Anterior cingulate cortex (tissue), 58 donors: Measurements from ENCODE around the gene SPATA33.
A peak's percentile ranks its signal among the peaks of the same experiment; 100 is the strongest.
"Not testable (repeated sequence)": the region's sequence is repeated elsewhere in the genome, so short reads cannot be mapped to it uniquely, and the experiment has no call there.

ENCODE experiments used
- DNase-seq, 58 donors: peaks; one replicate each; lab custom pipeline; 2025; lab: John Stamatoyannopoulos, UW

Gene SPATA33

GRCh38 chr16:89624777-89625761 lies 32.6 kb upstream of the SPATA33 start:
- no peak for DNase-seq

DNA sequence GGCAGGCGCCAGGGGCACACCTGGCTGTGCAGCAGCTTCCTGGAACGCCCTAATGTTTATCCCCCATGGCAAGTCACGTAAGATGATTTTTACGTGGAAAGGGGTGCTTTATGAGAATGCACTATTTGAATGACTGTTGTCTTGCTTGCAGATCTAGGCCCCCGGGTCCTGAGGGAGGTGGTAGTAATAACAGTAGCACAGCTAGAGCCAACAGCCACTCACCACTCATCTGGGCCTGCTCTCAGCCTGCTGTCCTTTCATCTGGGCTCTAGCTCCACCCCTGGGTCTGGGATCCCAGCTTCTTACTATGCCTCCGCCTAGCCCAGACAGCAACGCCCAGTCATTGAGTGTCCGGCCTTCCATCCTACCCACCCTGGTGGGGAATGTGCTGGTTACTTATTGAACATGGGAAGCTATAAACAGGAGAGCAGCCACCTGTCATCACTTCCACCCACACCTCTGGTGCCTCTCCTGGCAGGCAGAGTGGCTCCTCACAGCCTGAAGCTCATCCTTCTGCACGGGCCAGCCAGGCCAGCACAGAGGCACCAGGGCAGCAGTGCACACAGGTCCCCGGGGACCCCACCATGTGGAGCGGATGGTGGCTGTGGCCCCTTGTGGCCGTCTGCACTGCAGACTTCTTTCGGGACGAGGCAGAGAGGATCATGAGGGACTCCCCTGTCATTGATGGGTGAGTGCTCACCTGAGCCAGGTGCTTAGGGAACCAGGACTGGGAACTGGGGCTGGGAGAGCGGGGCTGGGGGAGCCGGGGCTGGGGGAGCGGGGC lies 27.6 kb upstream of the SPATA33 start:
- DNase-seq, result no peak

GRCh38 chr16:89633064-89633631 lies 24.5 kb upstream of the SPATA33 start:
- no peak for DNase-seq

GRCh38 chr16:89634463-89635385 lies 22.9 kb upstream of the SPATA33 start:
- DNase-seq, result not testable (repeated sequence)

GRCh38 chr16:89636663-89637062 lies 21.0 kb upstream of the SPATA33 start:
- no peak for DNase-seq

GRCh38 chr16:89637379-89637778 lies 20.3 kb upstream of the SPATA33 start:
- no peak for DNase-seq

DNA sequence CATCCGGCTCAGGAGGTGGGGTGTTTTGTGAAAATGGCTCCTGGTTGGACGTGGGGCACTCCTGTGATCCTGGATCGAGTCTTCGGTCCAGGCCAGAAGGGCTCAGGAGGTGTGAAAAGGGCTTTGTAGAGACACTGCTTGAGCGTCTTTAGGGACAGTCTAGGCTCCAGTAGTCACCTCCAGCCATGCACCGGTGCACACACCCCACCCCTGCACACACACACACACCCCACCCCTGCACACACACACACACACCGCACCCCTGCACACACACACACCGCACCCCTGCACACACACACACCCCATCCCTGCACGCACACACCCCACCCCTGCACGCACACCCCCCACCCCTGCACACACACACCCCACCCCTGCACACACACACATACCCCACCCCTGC lies 19.2 kb upstream of the SPATA33 start:
- DNase-seq, result no peak

DNA sequence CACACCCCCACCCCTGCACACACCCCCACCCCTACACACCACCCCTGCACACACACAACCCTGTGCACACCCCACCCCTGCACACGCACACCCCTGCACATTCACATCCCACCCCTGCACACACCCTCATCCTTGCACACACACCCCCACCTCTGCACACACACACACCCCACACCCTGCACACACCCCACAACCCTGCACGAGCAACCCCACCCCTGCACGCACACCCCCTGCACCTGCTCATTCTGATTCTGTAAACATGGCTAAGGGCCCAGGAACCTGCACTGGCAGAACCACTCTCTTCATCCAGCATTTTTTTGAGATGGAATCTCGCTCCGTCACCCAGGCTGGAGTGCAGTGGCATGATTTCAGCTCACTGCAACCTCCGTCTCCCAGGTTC lies 18.3 kb upstream of the SPATA33 start:
- no peak for DNase-seq

GRCh38 chr16:89641458-89642119 lies 16.0 kb upstream of the SPATA33 start:
- no peak for DNase-seq

GRCh38 chr16:89642574-89642973 lies 15.1 kb upstream of the SPATA33 start:
- DNase-seq, result no peak

DNA sequence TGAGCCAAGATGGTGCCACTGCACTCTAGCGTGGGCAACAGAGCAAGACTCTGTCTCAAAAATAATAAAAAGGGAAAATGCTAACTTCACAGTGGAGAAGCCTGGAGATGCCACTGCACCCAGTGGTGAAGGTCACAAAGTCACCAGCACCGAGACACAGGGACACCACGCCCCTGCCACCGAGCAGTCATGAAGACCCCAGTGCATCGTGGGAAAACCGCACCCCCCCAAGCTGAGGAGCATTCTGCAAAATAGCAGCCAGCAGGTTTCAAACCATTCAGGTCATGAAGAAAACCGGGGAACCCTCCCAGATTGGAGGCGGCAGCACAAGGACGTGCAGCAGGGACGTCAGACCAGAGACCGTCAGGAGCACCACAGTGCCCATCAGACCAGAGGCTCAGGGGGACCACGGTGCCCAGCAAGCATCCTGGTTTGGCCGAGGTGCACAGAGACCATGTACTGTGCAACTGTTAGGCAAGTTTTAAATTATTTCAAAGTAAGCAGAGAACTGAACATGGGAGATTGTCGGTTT lies 13.8 kb upstream of the SPATA33 start:
- no peak for DNase-seq

DNA sequence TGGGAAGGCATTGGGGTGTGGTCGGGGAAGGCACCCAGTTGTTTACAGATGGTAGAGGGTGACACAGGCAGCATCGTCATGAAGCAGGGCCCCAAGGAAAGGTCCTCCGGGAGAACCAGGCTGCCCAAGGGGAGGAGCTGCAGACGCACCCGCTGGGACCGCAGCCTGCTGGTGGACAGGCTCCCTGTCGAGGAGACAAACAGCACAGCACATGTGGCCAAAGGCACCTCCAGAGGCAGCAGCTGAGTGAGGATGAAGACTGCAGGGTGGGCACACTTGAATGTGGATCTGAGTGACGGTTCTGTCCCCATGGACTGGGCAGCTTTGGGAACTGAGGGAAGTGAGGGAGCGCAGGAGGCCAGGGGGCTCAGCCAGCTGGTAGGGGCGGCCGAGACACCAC lies 12.5 kb upstream of the SPATA33 start:
- no peak for DNase-seq

GRCh38 chr16:89646270-89646669 lies 11.4 kb upstream of the SPATA33 start:
- DNase-seq, result no peak

GRCh38 chr16:89646906-89647305 lies 10.7 kb upstream of the SPATA33 start:
- no peak for DNase-seq

DNA sequence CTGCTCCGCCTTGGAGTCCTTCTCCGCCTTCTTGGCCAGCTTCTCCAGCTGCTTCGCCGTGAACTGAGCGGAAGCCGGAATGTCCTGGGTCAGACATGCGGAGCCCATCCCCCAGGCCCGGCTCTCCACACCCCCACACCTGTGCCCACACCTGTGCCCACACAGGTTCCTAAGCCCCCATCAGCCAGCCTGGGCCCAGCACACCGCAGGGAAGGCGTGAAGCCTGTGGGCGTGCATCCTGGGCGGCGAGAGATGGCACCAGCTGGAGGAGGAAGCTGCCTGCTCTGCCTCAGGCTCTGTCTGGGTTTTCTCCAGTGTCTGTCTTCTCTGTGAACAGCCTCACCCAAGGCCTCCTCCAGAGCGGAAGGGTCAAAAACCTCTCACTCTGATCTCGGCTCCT lies 6.1 kb upstream of the SPATA33 start:
- peak in 9 of 58 donors; percentile 9 to 35 (median 17) for DNase-seq

- DNase-seq, result no peak
Measured at GRCh38 chr16:89653656-89654295, 3.9 kb upstream of the SPATA33 start.

GRCh38 chr16:89655062-89655643 lies 2.5 kb upstream of the SPATA33 start:
- DNase-seq, result no peak

DNA sequence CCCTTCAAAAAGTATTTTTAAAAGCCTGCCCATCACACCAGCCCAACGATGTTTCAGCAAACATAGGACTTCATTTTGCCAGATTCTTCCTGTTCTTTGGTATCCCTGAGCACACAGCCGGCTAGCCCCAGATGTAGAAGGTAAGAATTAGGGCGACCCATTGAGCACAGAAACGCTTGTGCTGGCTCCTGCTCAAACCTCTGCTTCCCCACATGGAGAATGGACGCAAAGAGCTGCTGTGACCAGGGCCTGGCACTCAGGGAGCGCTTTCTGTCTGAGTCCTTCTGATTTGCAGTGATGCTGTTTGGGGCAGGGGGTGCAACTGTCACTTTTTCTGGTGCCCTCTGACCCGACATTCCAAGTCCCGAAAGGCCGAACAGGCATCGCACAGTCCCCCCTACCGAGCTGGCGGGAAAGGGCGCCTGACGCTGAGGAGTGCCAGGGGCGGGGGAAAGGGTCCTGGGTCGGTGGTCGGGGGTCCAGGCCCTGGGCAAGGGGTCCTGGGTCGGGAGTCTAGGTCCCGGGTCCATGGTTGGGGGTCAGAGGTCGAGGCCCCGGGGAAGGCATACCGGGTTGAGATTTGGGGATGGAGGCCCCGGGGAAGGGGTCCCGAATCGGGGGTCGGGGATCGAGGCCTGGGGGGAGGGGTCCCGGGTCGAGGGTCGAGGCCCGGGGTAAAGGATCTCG lies 1.1 kb upstream of the SPATA33 start:
- DNase-seq, result no peak
